ENCODE measurements around the gene VMO1. TPM values are rescaled to one million over a fixed set of nuclear protein-coding genes. Genes with fewer than 3 reads are reported as not detected.

The VMO1 gene
- total and polyA plus RNA-seq, 4 donors = 1.7 to 9.1 (median 3.9) TPM

DNA sequence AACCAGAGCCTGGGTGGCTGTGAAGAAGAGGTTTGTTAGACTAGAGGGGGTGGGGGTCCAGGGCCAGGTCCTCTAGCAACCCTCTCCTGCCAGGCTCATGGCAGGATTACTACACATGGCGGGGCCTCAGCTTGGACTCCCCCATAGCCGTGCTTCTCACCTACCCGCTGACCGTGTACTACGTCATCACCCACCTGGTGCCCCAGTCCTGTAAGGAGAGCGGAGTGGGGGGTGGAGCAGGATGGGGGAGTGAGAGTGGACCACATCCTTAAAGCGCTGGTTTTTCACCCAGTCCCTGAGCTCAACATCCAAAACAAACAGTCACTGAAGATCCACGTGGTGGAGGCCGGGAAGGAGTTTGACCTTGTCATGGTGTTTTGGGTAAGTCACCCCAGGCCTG, 42.3 kb downstream of the VMO1 start:
- Histone ChIP-seq H3K27me3 (ENCODE audit: control insufficient read depth in 4 of 4, insufficient read depth in 4 of 4, low read length in 3 of 4) (no peaks in the 10 kb centered on the region), H3K9me3 (ENCODE audit: control insufficient read depth in 4 of 4, low read length in 3 of 4) (no peaks in the 10 kb centered on the region), H3K36me3 (ENCODE audit: control insufficient read depth in 4 of 4, insufficient read depth in 3 of 4, low read depth in 1 of 4, low read length in 3 of 4) (no peaks in the 10 kb centered on the region), H3K9ac (ENCODE audit: low read depth in 1 of 2, low read length in 2 of 2) (no peak overlapping the region), H3K27ac (ENCODE audit: low read depth in 1 of 2, low read length in 2 of 2) (no peak overlapping the region), H3K4me3 (ENCODE audit: low read depth in 1 of 3, low read length in 3 of 3) (no peak overlapping the region), H3K4me1 (ENCODE audit: control insufficient read depth in 4 of 4, insufficient read depth in 4 of 4, low read length in 3 of 4) (peaks cover 2 to 8% (median 5%) of the 10 kb centered on the region in 4 donors)
- WGBS = 85% methylated on average over 9 of the region's 9 CpGs
- TF ChIP-seq GABPA (IDR thresholded peaks at IDR 0.05 in 1 of 2, conservative IDR thresholded peaks at IDR 0.05 in 1 of 2) (no peak), HNF4G (IDR thresholded peaks at IDR 0.05) (no peak), RAD21 (IDR thresholded peaks at IDR 0.05) (no peak), MAX (IDR thresholded peaks at IDR 0.05) (no peak), FOXA1 (IDR thresholded peaks at IDR 0.05) (no peak), SP1 (IDR thresholded peaks at IDR 0.05) (no peak)
- no peak for DNase-seq (ENCODE audit: low spot score)

- H3K27ac ChIP-seq (ENCODE audit: low read depth in 1 of 2, low read length in 2 of 2) = no peak overlapping the region
- no peaks in the 10 kb centered on the region for H3K36me3 ChIP-seq (ENCODE audit: control insufficient read depth in 4 of 4, insufficient read depth in 3 of 4, low read depth in 1 of 4, low read length in 3 of 4)
- TF ChIP-seq FOXA2 (IDR thresholded peaks at IDR 0.05) (no peak), EGR1 (IDR thresholded peaks at IDR 0.05; ENCODE audit: low read depth in 2 of 2) (no peak), TAF1 (conservative IDR thresholded peaks at IDR 0.05) (no peak), ZBTB33 (IDR thresholded peaks at IDR 0.05) (no peak), YY1 (IDR thresholded peaks at IDR 0.05) (no peak), NR2F2 (IDR thresholded peaks at IDR 0.05) (no peak)
- no peak for DNase-seq (ENCODE audit: low spot score)
- H3K27me3 ChIP-seq (ENCODE audit: control insufficient read depth in 4 of 4, insufficient read depth in 4 of 4, low read length in 3 of 4) = no peaks in the 10 kb centered on the region
- H3K4me3 ChIP-seq (ENCODE audit: low read depth in 1 of 3, low read length in 3 of 3) = no peak overlapping the region
- H3K4me1 ChIP-seq (ENCODE audit: control insufficient read depth in 4 of 4, insufficient read depth in 4 of 4, low read length in 3 of 4) = peaks cover 2 to 13% (median 8%) of the 10 kb centered on the region in 4 donors
- no peaks in the 10 kb centered on the region for H3K9me3 ChIP-seq (ENCODE audit: control insufficient read depth in 4 of 4, low read length in 3 of 4)
- WGBS = 95% methylated on average over 8 of the region's 8 CpGs
- H3K9ac ChIP-seq (ENCODE audit: low read depth in 1 of 2, low read length in 2 of 2) = no peak overlapping the region
These were observed 42.9 kb downstream of the VMO1 start for GRCh38 chr17:4743216-4743615.

- Histone ChIP-seq H3K27ac (ENCODE audit: low read depth in 1 of 2, low read length in 2 of 2) (no peak overlapping the region), H3K9ac (ENCODE audit: low read depth in 1 of 2, low read length in 2 of 2) (no peak overlapping the region), H3K36me3 (ENCODE audit: control insufficient read depth in 4 of 4, insufficient read depth in 3 of 4, low read depth in 1 of 4, low read length in 3 of 4) (no peaks in the 10 kb centered on the region), H3K4me1 (ENCODE audit: control insufficient read depth in 4 of 4, insufficient read depth in 4 of 4, low read length in 3 of 4) (peaks cover 2 to 13% (median 8%) of the 10 kb centered on the region in 4 donors), H3K27me3 (ENCODE audit: control insufficient read depth in 4 of 4, insufficient read depth in 4 of 4, low read length in 3 of 4) (no peaks in the 10 kb centered on the region), H3K4me3 (ENCODE audit: low read depth in 1 of 3, low read length in 3 of 3) (no peak overlapping the region), H3K9me3 (ENCODE audit: control insufficient read depth in 4 of 4, low read length in 3 of 4) (no peaks in the 10 kb centered on the region)
- WGBS = 80% methylated on average over 10 of the region's 10 CpGs
- TF ChIP-seq YY1 (IDR thresholded peaks at IDR 0.05) (no peak), NR2F2 (IDR thresholded peaks at IDR 0.05) (no peak), TAF1 (conservative IDR thresholded peaks at IDR 0.05) (no peak)
- TF ChIP-seq, protein P1, sequence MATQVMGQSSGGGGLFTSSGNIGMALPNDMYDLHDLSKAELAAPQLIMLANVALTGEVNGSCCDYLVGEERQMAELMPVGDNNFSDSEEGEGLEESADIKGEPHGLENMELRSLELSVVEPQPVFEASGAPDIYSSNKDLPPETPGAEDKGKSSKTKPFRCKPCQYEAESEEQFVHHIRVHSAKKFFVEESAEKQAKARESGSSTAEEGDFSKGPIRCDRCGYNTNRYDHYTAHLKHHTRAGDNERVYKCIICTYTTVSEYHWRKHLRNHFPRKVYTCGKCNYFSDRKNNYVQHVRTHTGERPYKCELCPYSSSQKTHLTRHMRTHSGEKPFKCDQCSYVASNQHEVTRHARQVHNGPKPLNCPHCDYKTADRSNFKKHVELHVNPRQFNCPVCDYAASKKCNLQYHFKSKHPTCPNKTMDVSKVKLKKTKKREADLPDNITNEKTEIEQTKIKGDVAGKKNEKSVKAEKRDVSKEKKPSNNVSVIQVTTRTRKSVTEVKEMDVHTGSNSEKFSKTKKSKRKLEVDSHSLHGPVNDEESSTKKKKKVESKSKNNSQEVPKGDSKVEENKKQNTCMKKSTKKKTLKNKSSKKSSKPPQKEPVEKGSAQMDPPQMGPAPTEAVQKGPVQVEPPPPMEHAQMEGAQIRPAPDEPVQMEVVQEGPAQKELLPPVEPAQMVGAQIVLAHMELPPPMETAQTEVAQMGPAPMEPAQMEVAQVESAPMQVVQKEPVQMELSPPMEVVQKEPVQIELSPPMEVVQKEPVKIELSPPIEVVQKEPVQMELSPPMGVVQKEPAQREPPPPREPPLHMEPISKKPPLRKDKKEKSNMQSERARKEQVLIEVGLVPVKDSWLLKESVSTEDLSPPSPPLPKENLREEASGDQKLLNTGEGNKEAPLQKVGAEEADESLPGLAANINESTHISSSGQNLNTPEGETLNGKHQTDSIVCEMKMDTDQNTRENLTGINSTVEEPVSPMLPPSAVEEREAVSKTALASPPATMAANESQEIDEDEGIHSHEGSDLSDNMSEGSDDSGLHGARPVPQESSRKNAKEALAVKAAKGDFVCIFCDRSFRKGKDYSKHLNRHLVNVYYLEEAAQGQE (IDR thresholded peaks at IDR 0.05) = no peak
- DNase-seq (ENCODE audit: low spot score) = no peak
These were observed 43.5 kb downstream of the VMO1 start for GRCh38 chr17:4742629-4743028.

Data from liver (tissue), 9 donors.